ENCODE measurements around the gene FOXC2. TPM values are rescaled to one million over a fixed set of nuclear protein-coding genes. Genes with fewer than 3 reads are reported as not detected.

FOXC2 gene
- total RNA-seq, 1 donor from 2014 or later, result 1.4 TPM

- ATAC-seq (no peak), DNase-seq (ENCODE audit: missing footprints) (no peak)
- intact Hi-C loops (cut with DNase I), result loop anchor here (5.0 kb wide), 1 partner anchor 193 kb away; no protein-coding TSS in a partner anchor
Observed at GRCh38 chr16:86568677-86569623, 2.3 kb downstream of the FOXC2 start.

DNA sequence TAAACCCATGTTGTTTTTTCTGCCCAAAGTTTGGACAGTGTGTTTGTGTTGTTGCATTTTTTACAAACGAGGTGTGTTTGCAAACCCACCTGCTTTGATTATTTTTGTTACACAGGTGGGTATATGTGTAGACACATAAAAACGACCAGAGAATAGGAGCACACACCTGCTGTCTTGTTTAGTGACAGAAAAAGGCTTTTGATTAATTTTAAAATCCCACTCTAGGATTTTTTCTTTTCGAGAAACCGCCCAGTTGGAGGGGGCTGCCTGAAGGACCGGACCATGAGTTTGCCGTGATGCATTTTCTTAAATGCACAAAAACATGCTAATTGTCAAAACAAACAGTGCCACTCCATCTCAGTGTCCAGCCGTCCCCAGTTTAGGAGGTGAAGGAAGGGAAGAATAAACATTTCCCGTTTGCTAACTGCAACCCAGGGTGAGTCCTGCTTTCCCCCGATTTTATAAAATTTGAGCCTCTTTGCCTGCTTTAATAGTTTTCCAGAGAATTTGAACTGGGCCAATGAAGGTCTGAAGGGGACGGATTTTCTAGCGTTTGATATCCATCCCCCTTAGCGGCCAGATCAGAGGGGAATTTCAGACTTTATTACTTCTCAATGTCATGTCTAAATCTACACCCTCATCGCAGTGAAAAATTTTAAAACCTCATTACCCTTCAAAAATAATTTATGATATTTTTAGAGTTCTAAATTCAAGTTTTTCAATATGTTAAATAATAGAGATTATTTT lies 3.2 kb downstream of the FOXC2 start:
- no peak for DNase-seq (ENCODE audit: missing footprints)
- no peak for ATAC-seq
- intact Hi-C loops (cut with DNase I), result loop anchor here (5.0 kb wide), 2 partner anchors 112 to 192 kb away; no protein-coding TSS in a partner anchor

GRCh38 chr16:86570558-86571529 lies 4.2 kb downstream of the FOXC2 start:
- intact Hi-C loops (cut with DNase I), result loop anchor here (5.0 kb wide), 1 partner anchor 111 kb away; no protein-coding TSS in a partner anchor
- DNase-seq (ENCODE audit: missing footprints), result no peak
- ATAC-seq, result no peak

- DNase-seq (ENCODE audit: missing footprints), result no peak
- no peak for ATAC-seq
- intact Hi-C loops (cut with DNase I), result loop anchor here (5.0 kb wide), 1 partner anchor 111 kb away; no protein-coding TSS in a partner anchor
Observed at GRCh38 chr16:86571530-86571915, 4.9 kb downstream of the FOXC2 start.

GRCh38 chr16:86572041-86572521 lies 5.5 kb downstream of the FOXC2 start:
- DNase-seq (ENCODE audit: missing footprints), result peak; percentile 45
- ATAC-seq, result no peak
- intact Hi-C loops (cut with DNase I), result loop anchor here (5.0 kb wide), 1 partner anchor 110 kb away; no protein-coding TSS in a partner anchor

- intact Hi-C loops (cut with DNase I), result loop anchor here (5.0 kb wide), 1 partner anchor 110 kb away; no protein-coding TSS in a partner anchor
- DNase-seq (ENCODE audit: missing footprints), result peak; percentile 60
- no peak for ATAC-seq
Observed at GRCh38 chr16:86572606-86573005, 6.0 kb downstream of the FOXC2 start.

GRCh38 chr16:86573215-86573614 lies 6.6 kb downstream of the FOXC2 start:
- intact Hi-C loops (cut with DNase I), result loop anchor here (5.0 kb wide), 1 partner anchor 109 kb away; no protein-coding TSS in a partner anchor
- peak; percentile 1 for DNase-seq (ENCODE audit: missing footprints)
- no peak for ATAC-seq

DNA sequence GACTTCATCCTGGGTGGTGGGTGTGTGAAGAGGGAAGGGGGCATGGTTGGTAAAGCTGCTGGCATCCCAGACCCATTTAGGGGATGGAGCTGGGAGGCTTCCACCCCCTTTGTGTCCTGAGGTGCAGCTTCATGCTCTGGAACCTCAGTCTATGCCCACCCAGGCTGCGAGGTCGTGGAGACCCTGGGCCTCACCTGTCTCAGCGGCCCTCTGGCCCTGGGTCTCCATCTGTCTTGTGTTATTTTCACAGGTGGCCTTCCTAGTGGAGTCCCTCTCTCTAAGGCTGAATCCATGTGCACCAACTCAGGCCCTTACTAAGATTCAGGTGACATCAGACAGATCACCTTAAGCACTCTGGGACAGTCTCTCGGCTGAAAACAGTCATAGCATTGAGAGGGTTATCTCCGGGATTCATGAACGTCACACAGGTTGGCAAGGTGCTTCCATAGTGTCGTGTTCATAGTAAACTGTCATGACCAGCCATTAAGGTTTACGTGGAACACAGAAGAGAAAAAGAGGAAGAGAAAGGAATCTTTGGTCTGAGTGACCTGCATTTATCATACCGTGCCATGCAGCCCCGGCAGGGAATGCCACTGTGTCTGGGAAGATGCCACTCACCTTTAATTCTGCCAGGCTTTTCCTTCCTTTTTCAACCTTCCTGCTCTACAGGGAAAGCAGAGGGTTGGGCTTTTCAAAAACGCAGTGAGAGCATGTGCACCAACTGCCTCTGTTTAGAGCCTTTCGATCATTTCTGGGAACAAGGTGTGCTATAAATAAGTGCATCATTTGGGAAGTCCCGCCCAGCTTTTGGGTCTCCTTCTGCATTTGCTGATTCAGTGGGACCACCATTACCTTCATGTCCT lies 7.2 kb downstream of the FOXC2 start:
- intact Hi-C loops (cut with DNase I), result loop anchor here (5.0 kb wide), 1 partner anchor 108 kb away; no protein-coding TSS in a partner anchor

GRCh38 chr16:86574646-86575045 lies 8.0 kb downstream of the FOXC2 start:
- no peak for DNase-seq (ENCODE audit: missing footprints)
- intact Hi-C loops (cut with DNase I), result loop anchor here (5.0 kb wide), 2 partner anchors 93 to 108 kb away; no protein-coding TSS in a partner anchor
- ATAC-seq, result no peak

More for the DNA sequence above, 7.2 kb downstream of the FOXC2 start:
- DNase-seq (ENCODE audit: missing footprints) (no peak), ATAC-seq (no peak)

- no peak for DNase-seq (ENCODE audit: missing footprints)
- peak; percentile 4 for ATAC-seq
- intact Hi-C loops (cut with DNase I), result loop anchor here (5.0 kb wide), 1 partner anchor 92 kb away; no protein-coding TSS in a partner anchor
Observed at GRCh38 chr16:86575095-86575685, 8.6 kb downstream of the FOXC2 start.

DNA sequence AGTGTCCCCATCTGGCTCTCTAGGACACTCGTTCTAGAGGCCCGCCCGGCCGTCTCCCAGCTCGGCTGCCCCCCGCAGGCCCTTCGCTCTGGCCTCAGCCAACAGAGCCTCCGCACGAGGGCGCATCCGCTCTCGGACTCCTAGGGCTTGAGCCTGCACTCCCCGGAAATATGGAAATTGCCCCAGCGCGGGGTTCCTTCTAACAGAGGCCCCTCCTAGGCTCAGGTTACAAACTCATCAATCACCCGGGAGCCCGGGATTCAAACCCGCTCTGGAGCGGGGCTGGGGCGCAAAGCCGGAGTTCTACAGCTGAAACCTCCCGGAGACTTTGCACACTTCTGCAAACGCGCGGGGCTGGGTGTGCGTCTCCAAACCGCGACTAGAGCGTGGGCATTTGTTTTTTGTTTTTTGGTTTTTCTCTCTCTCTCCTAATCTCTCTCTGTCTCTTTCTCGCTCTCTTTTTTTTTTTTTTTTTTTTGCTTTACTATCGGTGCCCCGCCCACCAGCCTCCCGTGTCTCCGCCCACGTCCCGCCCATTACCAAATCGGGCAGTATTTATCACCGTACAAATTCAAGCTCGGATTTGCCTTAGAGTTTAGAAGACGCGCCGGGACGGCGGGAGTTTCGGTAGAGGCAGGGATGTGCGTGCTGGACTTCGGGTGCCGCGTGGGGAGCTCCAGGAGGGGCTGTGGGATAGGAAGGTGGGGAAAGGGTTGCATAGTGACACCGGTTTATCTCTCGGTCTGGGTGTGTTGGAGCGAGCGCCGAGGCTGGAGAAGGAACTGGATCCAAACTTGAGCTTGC lies 9.3 kb downstream of the FOXC2 start:
- DNase-seq (ENCODE audit: missing footprints) (peak; percentile 89), ATAC-seq (peak; percentile 92)
- intact Hi-C loops (cut with DNase I), result loop anchor here (5.0 kb wide), 1 partner anchor 91 kb away; no protein-coding TSS in a partner anchor

- DNase-seq (ENCODE audit: missing footprints), result no peak
Observed at GRCh38 chr16:86576591-86577313, 10.1 kb downstream of the FOXC2 start.

DNA sequence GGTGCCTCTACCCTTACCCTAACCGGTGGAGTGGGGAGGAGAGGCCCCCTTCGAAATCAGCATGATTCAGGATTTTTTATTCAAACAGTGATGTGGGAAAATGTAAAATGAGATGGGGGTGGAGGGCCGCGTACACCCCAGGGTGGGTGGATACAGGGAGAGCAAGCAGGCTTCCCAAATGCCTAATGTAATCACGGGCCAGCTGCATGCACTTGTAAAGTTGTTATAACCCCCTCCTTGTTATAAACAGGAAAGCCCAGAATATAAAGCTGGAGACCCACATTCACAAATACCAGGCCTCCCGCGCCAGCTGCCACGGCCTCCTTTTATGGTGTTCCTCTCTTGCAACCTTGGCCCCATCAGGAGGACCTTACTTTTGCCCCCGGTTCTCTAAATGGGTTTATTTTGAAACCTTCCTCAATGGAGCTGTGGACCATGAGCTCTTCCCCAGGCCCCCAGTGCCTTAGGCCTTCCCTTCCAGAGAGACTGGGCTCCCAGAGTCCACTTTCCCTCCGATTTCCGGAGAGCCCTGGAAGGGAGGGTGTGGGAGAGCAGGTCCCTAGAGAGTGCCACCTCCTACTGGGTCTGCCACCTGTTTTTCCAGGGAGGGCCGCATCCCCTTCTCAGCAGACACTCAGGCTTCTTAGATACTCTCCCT lies 10.8 kb downstream of the FOXC2 start:
- ATAC-seq (no peak), DNase-seq (ENCODE audit: missing footprints) (no peak)
- intact Hi-C loops (cut with DNase I), result loop anchor here (5.0 kb wide), 1 partner anchor 90 kb away; no protein-coding TSS in a partner anchor

More at GRCh38 chr16:86576591-86577313, 10.1 kb downstream of the FOXC2 start:
- intact Hi-C loops (cut with DNase I), result loop anchor here (5.0 kb wide), 1 partner anchor 91 kb away; no protein-coding TSS in a partner anchor
- no peak for ATAC-seq

GRCh38 chr16:86578061-86578599 lies 11.5 kb downstream of the FOXC2 start, which contains the start of gene FOXL1:
FOXL1 (plus strand) TSS chr16:86578549; CDS start chr16:86578724, 175 bp downstream.
- DNase-seq (ENCODE audit: missing footprints), result no peak
- intact Hi-C loops (cut with DNase I), result loop anchor here (5.0 kb wide), 1 partner anchor 89 kb away; no protein-coding TSS in a partner anchor
- no peak for ATAC-seq
